ENCODE results near the gene RBP3. TPM values are rescaled to one million over a fixed set of nuclear protein-coding genes. Genes with fewer than 3 reads are reported as not detected.

The RBP3 gene
- not detected in 2 replicates for total RNA-seq
- not detected in 2 replicates for polyA plus RNA-seq
- polyA plus RNA-seq (2012), result not detected in 2 replicates
- polyA minus RNA-seq (ENCODE audit: low replicate concordance), result not detected in 2 replicates

GRCh38 chr10:47348138-47348651 lies at the start of gene RBP3:
Gene RBP3, plus strand, starts transcription at chr10:47348363. Its CDS starts 122 bp downstream, at chr10:47348485.
- Histone ChIP-seq H3K27ac (ENCODE audit: insufficient read depth, low read length) (no peak within 1 kb of the TSS), H3K27me3 (ENCODE audit: control insufficient read depth, insufficient read depth, low read length) (no peaks in the 10 kb centered on the region), H3K36me3 (ENCODE audit: control insufficient read depth, insufficient read depth, low read length) (no peaks in the 10 kb centered on the region), H3K9ac (ENCODE audit: insufficient read depth, low read length) (no peak within 1 kb of the TSS), H4K20me1 (ENCODE audit: control insufficient read depth, extremely low read depth, insufficient read depth, low read length) (no peaks in the 10 kb centered on the region), H3K79me2 (ENCODE audit: control insufficient read depth, insufficient read depth, low read length) (no peaks in the 10 kb centered on the region), H3K9me3 (ENCODE audit: control insufficient read depth, insufficient read depth, low read depth, low read length) (no peaks in the 10 kb centered on the region), H3K4me2 (ENCODE audit: extremely low read depth, insufficient read depth, low read length) (no peak within 1 kb of the TSS), H3K4me3 (replicated peaks in 1 of 4; ENCODE audit: control extremely low read depth in 1 of 4, insufficient read depth in 1 of 4, low read depth in 3 of 4, low read length in 4 of 4) (no peak within 1 kb of the TSS), H2AFZ (ENCODE audit: low read length) (no peak within 1 kb of the TSS), H3K4me1 (ENCODE audit: control insufficient read depth, extremely low read depth, insufficient read depth, low read length) (no peaks in the 10 kb centered on the region)
- TF ChIP-seq CTCF (conservative IDR thresholded peaks at IDR 0.05 in 1 of 2, IDR thresholded peaks at IDR 0.05 in 1 of 2; ENCODE audit: low read depth in 1 of 2, low read length in 2 of 2), result no peak
- TF ChIP-seq EZH2 (IDR thresholded peaks at IDR 0.05; ENCODE audit: low read length, missing control alignments), result no peak
- DNase-seq (ENCODE audit: low read depth in 2 of 2), result no peak

GRCh38 chr10:47298715-47299114 lies 49.4 kb upstream of the RBP3 start:
- no peak overlapping the region for H3K9ac ChIP-seq (ENCODE audit: insufficient read depth, low read length)
- no peak overlapping the region for H3K4me3 ChIP-seq (replicated peaks in 1 of 4; ENCODE audit: control extremely low read depth in 1 of 4, insufficient read depth in 1 of 4, low read depth in 3 of 4, low read length in 4 of 4)
- H3K79me2 ChIP-seq (ENCODE audit: control insufficient read depth, insufficient read depth, low read length), result no peaks in the 10 kb centered on the region
- H3K4me1 ChIP-seq (ENCODE audit: control insufficient read depth, extremely low read depth, insufficient read depth, low read length), result no peaks in the 10 kb centered on the region
- H4K20me1 ChIP-seq (ENCODE audit: control insufficient read depth, extremely low read depth, insufficient read depth, low read length), result no peaks in the 10 kb centered on the region
- peaks cover 14% of the 10 kb centered on the region for H3K27me3 ChIP-seq (ENCODE audit: control insufficient read depth, insufficient read depth, low read length)
- no peak overlapping the region for H3K27ac ChIP-seq (ENCODE audit: insufficient read depth, low read length)
- TF ChIP-seq EZH2 (IDR thresholded peaks at IDR 0.05; ENCODE audit: low read length, missing control alignments), result no peak
- no peak for TF ChIP-seq CTCF (conservative IDR thresholded peaks at IDR 0.05 in 1 of 2, IDR thresholded peaks at IDR 0.05 in 1 of 2; ENCODE audit: low read depth in 1 of 2, low read length in 2 of 2)
- DNase-seq (ENCODE audit: low read depth in 2 of 2), result no peak
- no peak overlapping the region for H2AFZ ChIP-seq (ENCODE audit: low read length)
- H3K9me3 ChIP-seq (ENCODE audit: control insufficient read depth, insufficient read depth, low read depth, low read length), result no peaks in the 10 kb centered on the region
- H3K4me2 ChIP-seq (ENCODE audit: extremely low read depth, insufficient read depth, low read length), result no peak overlapping the region
- no peaks in the 10 kb centered on the region for H3K36me3 ChIP-seq (ENCODE audit: control insufficient read depth, insufficient read depth, low read length)

GRCh38 chr10:47299611-47300428 lies 48.3 kb upstream of the RBP3 start, which contains the start of gene GDF10:
Gene GDF10, plus strand, starts transcription at chr10:47300197. Its CDS starts 455 bp downstream, at chr10:47300652.
- Histone ChIP-seq H3K4me2 (ENCODE audit: extremely low read depth, insufficient read depth, low read length) (peak within 1 kb of the TSS; percentile 59), H2AFZ (ENCODE audit: low read length) (no peak within 1 kb of the TSS)
- no peak for TF ChIP-seq CTCF (conservative IDR thresholded peaks at IDR 0.05 in 1 of 2, IDR thresholded peaks at IDR 0.05 in 1 of 2; ENCODE audit: low read depth in 1 of 2, low read length in 2 of 2)
- TF ChIP-seq EZH2 (IDR thresholded peaks at IDR 0.05; ENCODE audit: low read length, missing control alignments), result peak; percentile 67

More at GRCh38 chr10:47299611-47300428, 48.3 kb upstream of the RBP3 start, which contains the start of gene GDF10:
- Histone ChIP-seq H3K9me3 (ENCODE audit: control insufficient read depth, insufficient read depth, low read depth, low read length) (no peaks in the 10 kb centered on the region), H3K4me3 (replicated peaks in 1 of 4; ENCODE audit: control extremely low read depth in 1 of 4, insufficient read depth in 1 of 4, low read depth in 3 of 4, low read length in 4 of 4) (peak within 1 kb of the TSS in 3 of 4 experiments; percentile 25 to 66 (median 26)), H4K20me1 (ENCODE audit: control insufficient read depth, extremely low read depth, insufficient read depth, low read length) (no peaks in the 10 kb centered on the region), H3K9ac (ENCODE audit: insufficient read depth, low read length) (no peak within 1 kb of the TSS), H3K27ac (ENCODE audit: insufficient read depth, low read length) (no peak within 1 kb of the TSS), H3K27me3 (ENCODE audit: control insufficient read depth, insufficient read depth, low read length) (peaks cover 14% of the 10 kb centered on the region), H3K36me3 (ENCODE audit: control insufficient read depth, insufficient read depth, low read length) (no peaks in the 10 kb centered on the region), H3K4me1 (ENCODE audit: control insufficient read depth, extremely low read depth, insufficient read depth, low read length) (no peaks in the 10 kb centered on the region), H3K79me2 (ENCODE audit: control insufficient read depth, insufficient read depth, low read length) (no peaks in the 10 kb centered on the region)
- DNase-seq (ENCODE audit: low read depth in 2 of 2), result no peak

Measured in fibroblast of lung (primary cell).